CD4-positive, alpha-beta T cell treated with Interleukin-12 subunit alpha and Interleukin-12 subunit beta, for 1 hour (primary cell): ENCODE data around the gene PEX10.

Source experiments
- DNase-seq: peaks from one replicate; pipeline ENCODE4 v3.0.0-alpha.2; 2020

The PEX10 gene

DNA sequence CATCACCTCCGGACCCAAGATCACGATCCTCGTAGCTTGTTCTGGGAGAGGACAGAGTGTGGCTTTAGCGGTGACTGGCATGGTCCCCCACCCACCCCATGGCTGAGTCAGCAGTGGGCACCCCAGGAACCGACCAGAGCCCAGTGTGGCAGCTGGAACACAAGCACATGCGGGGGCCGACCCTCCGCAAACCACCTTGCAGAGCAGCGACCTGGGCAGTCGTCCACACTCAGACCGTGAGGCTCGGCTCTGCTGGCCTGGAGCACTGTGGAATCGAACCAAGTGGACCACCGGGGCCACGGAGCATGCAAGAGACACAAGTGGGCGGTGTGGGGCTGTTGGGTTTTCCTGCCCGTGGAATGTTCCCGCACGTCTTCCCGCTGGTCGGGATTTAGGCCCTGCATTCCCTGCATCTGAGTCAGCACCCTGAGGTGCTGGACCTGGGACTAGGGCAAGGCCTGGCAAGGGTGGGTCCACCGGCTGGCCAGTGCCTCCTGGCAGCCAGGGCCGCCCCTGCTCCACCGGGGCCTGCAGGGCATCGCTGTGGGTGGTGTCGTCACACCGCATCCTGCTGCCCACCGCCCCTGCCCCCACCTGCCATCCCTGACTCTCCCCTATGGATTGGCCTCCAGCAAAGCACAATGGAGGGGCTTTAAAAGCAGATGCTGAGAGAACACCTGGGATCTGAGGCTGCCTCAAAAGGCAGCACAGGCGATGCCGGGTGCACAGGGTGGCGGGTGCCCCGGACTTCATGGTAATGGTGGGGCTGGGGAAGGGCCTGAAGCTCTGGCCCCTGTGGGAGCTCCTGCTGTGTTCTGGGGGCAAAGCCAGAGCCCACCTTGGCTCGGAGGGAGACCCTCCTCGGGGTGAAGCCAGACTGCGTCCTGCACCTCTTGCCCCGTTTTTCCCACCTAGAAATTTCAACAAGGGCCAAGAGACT, 39.5 kb downstream of the PEX10 start:
- no peak for DNase-seq

DNA sequence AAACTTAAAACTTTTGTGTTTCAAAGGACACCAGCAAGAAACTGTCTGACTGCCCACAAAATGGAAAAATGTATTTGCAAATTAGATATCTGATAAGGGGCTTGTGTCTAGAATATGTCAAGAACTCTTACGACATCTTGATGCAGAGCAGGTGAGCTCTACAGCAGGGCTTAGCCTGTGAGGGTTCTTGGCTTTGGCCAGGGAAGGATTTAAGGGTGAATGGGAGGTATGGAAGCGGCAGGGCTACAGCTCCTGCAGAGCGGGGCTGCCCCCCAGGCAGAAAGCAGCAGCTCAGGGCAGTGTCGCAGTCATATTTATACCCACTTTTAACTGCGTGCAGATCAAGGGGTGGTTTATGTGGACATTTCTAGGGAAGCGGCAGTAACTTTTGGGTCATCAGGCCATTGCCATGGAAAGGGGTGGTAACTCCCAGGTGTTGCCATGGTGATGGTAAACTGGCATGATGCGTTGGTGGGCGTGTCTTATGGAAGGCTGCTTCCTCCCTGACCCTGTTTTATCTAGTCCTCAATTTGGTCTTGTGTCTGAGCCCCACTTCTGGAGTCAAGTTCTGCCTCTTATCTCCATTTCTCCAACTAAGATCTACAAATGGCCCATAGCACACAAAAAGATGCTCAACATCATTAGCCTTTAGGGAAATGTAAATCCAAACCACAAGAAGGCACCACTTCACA, 44.2 kb downstream of the PEX10 start:
- no peak for DNase-seq

DNA sequence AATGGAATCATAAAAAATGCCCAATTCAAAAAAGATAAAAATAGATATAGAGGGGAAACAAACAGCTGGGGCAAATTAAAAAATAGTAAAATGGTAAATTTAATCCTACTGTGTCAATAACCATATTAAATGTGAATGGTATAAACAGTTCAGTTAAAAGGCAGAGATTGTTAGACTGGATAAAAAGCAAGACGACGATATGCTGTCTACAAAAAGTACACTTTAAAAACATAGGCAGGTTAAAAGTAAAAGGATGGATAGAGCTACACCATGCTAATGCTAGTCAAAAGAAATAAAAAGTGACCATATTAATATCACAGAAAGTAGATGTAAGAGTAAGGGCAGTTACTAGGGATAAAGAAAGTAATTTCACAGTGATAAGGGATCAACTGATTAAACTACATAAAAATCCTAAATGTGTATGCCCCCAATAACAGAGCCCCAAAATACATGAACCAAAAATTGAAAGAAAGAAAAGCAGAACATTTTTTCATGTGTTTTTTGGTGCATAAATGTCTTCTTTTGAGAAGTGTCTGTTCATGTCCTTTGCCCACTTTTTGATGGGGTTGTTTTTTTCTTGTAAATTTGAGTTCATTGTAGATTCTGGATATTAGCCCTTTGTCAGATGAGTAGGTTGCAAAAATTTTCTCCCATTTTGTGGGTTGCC, 48.4 kb downstream of the PEX10 start:
- no peak for DNase-seq

DNA sequence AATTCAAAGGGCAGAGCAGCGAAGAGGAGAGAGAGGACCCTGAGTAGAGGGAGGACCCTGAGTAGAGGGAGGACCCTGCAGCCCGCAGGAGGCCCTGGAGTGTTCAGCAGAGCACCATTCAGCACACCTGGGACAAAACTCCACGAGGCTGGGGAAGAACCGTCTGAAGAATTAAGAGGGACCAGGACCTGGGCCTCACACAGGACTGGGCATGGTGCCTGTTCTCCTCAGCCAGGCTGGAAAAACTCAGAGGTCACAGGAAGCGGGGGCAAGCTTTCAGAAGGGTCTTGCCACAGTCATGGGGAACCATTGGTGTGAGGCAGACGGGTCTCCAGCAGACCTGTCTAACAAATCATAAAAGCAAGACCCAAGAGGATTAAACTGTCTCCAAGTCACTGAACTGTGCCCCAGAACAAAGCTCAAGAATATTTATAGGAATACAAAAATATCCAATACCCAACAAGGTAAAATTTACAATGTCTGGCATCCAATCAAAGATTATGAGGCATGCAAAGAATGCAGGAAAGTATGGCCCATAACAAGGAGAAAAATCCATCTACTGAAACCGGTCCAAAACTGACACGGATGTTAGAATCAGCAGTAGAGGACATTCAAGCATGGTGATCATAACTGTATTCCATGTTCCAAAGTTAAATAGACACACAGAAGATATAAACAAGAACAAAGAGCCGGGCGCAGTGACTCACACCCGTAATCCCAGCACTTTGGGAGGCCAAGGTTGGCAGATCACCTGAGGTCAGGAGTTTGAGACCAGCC, 51.6 kb downstream of the PEX10 start:
- DNase-seq = no peak

DNA sequence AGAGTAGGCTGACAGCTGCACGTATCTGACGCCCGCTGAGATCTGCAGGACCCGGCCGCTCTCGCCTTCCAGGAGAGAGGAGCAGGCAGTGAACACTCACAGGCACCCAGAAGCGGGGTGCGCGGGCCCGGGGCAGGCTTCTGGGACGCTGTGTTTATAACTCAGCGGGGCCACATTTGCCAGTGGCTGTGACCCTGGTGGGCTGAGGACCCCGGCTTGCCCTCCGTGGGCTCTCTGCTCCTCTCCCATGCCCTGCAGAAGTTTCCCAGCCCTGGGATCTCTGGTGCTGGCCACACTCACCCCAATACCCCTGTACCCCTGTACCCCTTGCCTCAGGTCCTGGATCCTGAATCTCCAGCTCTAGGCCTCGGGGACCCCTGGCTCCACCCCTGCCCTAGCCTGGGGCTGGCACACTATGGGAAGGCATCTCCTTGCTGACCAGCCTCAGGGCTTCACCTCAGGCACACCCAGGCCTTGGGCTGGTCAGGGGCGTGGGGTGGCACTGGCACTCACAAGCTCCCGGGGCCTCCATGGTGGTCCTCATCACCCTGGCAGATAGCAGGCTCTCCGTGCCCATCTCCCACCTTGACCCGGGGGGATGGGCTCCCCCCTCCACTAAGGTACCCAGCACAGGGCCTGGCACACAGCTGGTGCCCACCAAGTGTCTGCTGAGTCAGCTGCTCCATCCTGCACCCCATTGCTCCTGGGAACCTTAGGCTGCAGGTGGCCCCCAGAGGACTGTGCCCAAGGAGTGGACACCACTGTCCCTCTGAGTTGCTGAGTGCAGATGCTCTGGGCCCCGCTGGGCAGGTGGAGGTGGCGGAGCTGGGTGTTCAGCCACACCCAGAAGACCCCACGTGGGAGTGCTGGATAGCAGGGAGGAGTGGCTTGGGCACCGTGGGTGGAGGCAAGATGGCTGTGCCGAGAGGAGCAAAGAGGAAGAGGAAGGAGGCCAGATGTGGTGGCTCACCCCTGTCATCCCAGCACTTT, 53.4 kb downstream of the PEX10 start:
- no peak for DNase-seq

DNA sequence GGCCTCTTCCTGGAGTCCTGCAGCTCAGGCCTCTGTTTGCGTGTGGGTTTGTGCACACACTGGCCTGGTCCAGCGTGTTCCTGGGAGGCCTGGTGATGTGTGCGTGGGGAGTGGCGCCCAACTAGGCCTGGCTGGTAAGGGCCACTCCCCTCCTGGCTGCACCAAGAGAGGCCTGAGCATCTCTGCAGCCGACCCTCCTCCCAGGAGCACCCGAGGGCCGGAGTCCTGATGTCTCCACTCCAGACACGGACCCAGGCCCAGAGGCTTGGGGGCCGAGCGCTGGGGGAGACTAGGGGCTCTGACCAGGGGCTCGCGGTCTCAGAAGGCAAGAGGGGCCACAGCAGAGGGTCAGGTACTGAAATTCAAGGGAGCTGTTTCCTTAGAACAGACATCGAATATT, 54.3 kb downstream of the PEX10 start:
- DNase-seq = no peak

DNA sequence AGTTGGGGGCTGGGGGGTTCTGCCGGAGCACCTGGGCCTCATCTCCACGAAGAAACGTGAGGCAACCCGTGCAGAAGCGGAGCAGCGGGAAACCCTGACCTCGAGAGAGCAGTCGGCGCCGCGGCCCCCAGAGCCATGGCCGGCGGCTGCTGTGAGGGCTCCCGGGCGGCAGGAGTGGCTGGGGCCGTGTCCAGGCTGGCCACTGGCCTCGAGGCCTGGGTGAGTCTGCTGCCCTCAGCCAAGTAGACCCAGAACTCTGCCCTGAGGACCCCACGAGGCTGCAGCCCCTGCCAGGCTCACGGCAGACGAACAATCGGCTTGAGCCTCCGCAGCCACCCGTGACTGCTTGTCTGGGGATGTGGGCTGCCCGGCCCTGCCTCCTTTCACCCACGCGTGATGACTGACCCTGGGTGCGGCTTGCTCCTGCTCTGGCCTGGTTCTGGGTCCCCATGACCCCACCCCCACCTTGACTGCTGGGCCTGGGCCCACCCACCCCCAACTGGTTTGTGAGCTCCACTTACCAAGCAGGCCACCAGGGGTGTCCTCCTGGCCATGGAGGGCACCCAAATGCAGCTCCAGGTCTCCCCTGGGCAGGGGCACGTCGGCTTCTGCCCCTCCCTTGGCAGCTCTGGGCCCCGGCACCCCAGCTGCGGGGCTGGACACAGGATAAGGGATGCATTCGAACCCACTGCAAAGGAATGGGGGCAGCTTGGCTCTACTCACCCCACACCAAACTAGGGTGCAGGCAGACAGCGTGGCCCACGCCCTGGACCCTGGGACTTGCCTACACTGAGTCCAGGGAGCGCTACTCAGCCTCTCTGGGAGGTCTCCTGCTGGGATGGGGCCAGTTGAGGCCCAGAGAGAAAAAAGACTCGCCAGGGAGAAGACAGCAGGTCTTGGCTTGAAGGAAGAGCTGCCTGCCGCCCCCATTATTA, 55.2 kb downstream of the PEX10 start:
- DNase-seq = no peak

DNA sequence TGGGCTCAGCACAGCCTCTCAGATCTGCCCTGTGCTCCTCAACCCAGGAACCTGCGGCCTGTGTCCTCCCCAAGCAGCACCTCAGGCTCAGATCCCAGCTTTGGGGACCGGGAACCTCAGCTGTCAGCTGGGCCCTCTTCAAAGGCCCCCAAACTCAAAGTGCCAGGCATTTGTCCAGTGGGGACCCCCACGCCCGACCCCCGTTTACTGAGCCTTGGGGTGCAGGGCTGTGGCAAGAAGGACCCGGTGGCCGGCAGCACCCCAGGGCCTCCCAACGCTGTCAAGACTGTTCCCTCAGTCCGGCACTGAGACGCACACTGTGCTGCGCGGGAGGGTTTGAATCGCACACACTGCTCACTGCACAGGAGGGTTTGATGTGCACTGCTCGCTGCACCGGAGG, 56.0 kb downstream of the PEX10 start:
- no peak for DNase-seq

DNA sequence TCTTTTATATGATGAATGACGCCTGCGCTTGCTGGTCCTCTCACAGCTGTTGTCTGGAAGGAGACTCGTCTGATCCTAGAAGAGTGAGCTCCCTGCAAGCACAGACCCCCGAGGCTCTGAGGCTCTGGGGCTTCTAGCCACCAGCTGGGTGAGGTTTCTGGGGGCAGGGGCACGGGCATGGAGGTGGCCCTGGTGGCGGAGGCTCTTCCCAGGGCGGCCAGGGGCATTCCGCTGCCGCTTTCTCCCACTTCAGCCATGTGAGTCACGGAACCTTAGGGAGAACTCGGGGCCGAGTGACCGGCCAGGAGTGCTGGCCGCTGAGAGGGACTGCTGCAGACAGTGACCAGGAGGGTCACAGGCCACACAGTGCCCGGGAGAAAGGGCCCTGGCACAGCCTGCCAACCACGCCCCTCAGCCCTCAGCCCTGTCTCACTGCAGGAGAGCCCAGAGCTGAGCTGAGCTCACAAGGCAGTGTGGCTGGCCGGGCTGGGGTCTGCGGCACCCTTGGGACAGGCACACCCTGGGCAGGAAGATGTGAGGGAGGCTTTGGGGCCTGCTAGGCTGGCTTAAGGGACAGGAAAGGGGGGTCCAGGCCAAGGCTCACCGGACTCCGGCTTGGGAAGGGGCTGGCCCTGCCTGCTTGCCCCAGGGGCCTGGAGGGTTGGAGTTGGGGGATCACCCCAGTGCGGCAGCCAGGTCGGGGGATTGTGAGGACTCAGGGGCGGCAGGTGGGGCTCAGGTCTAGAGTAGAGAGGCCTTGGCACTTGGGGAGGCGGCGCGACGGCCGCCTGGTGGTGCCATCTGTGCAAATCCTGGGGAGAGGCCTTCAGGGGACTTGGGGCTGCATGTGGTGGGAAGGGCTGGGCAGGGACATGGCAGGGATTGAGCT, 56.7 kb downstream of the PEX10 start:
- DNase-seq = no peak

DNA sequence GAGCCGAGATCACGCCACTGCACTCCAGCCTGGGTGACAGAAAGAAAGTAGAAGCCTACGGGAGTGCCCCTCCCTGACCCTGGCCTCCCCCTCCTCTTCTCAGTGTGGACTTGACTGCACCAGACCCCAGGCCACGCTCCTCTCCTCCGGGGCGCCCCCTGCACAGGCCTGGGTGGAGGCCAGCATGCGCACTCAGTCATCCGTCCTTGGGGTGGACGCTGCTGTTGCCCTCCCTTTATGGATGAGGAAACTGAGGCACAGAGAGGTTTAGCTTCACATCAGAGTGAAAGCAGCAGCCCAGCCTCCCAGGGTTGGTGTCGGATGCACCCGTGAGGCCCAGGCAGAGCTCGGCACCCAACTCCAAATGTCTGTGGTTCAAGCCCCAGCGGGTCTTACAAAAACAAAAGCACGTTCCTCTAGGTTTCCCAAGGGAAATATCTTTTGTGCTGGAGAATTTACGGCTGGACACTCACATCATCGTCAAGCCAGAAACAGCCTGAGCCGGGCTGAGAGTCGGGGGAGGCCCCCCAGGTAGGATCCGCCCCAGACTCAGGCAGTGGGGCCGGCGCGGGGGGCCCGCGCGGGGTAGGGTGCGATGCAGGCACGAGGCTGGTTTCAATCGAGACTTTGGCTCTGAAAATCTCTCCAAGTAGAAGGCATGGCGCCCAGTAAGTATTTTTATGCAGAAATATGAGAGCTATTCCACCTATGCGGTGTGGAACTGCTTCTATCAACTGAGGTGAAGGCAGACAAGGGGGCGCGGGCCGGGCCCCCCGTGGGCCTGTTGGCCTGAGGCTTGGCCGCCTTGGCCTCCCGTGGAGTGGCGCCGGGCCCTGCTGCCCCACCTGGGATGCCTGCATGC, 57.6 kb downstream of the PEX10 start:
- no peak for DNase-seq
